Suppressor macrophage treated with lipopolysaccharide for 1 hour (primary cell): ENCODE measurements around the gene TNPO1.
A peak's percentile ranks its signal among the peaks of the same experiment; 100 is the strongest.

Experiments used
- DNase-seq, 3 donors: peaks; one replicate each; pipeline ENCODE4 v3.0.0-alpha.2; 2020 to 2022

Gene TNPO1

GRCh38 chr5:72818866-72819534 is 2.5 kb downstream of the TNPO1 start:
- peak; percentile 82 to 86 (median 83) for DNase-seq

DNA sequence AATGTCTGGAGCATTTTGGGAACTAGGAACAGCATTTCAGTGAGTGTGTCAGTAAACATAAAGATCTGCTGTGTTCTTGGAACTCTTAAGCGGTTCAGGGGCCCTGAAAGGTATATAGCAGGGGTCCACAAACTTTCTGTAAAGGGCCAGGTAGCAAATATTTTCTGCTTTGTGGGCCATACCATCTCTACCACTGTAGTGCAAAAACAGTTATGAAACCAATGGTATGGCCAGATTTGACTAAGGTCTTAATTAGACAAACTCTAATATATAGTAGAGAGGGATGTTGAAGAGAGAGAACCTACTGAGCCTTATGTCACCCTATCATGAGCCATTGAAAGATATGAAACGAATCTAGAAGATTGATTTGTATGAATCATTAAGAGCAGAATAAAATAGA is 5.3 kb downstream of the TNPO1 start:
- peak in 1 of 3 donors; percentile 22 for DNase-seq

GRCh38 chr5:72822944-72823343 is 6.5 kb downstream of the TNPO1 start:
- DNase-seq: no peak

- DNase-seq: no peak
Measured at GRCh38 chr5:72829707-72830106, 13.2 kb downstream of the TNPO1 start.

DNA sequence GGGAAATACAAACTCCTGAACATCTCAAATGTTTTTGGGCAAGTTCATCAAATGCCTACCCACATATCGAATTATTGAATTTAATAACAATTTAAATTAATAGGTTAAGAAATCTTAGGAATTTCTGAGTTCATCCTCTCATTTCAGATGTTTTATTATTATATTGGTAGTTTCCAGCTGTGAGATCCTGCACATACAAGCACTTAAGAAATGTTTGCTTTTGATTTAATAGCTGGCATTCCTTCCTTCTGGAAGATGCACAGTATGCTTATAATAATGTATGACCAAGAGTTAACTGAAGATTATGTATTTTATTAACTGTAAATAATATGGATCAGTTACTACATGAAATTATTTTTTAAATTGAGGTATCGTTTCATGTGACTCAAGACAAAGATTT is 13.9 kb downstream of the TNPO1 start:
- no peak for DNase-seq

GRCh38 chr5:72831685-72832084 is 15.2 kb downstream of the TNPO1 start:
- DNase-seq: no peak

- peak in 2 of 3 donors; percentile 30 to 39 for DNase-seq
Measured at GRCh38 chr5:72834924-72835323, 18.5 kb downstream of the TNPO1 start.

- DNase-seq: no peak
Measured at GRCh38 chr5:72835633-72836032, 19.2 kb downstream of the TNPO1 start.

DNA sequence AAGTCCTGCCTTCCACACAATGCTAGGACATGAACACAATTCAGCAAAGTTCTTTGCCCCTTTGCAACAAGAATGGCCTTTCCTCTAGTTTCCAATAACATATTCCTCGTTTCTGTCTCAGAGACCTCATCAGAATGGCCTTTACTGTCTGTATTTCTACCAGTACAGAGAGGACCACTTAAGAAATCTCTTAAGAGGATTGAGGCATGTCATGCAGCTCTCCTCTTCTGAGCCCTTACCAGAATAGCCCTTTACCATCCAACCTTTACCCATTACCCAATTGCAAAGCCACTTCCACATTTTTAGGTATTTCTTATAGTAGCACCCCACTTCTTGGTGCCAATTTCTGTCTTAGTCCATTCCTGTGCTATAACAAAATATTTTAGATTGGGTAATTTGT is 20.3 kb downstream of the TNPO1 start:
- no peak for DNase-seq

DNA sequence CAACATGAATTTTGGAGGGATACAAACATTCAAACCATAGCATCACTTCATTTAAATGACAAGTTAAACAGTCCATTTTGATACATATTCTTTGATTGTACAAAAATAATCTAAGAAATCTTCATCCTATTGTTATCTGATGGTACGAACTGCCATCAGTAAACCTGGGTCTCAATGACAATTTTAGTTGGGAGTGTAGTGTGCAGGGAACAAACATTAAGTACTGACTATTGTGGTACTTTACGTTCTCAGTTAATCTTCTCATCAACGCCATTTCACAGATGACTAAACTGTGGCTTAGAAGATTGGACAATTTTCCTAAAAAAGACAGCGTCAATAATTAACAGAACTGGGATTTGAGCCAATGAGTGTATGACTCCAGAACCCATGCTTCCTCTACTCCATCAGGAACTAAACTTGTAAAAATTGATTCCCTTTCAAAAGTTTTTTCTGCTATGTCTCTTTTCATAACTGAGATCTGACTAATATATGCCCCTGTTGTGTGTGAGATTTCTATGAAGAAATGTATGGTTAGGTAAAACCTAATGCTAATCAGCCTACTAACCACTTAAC is 21.1 kb downstream of the TNPO1 start:
- no peak for DNase-seq

DNA sequence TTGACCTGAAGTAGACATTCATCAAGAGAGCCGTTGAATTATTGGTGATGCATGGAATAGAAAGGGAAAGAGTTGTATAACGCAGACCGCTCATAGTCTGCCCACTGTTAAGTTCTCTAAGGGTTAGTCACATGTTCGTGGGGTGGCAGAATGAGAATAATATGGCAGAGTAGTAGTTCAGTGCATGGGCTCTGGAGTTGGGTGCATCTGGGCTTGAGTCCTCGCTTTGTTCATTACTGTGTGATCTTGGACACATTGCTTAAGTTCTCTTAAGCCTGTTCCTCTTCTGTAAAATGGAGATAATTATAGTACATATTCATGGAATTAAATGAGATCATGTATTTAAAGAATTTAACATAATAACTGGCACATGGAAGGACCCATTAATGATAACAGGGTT is 23.6 kb downstream of the TNPO1 start:
- DNase-seq: no peak

DNA sequence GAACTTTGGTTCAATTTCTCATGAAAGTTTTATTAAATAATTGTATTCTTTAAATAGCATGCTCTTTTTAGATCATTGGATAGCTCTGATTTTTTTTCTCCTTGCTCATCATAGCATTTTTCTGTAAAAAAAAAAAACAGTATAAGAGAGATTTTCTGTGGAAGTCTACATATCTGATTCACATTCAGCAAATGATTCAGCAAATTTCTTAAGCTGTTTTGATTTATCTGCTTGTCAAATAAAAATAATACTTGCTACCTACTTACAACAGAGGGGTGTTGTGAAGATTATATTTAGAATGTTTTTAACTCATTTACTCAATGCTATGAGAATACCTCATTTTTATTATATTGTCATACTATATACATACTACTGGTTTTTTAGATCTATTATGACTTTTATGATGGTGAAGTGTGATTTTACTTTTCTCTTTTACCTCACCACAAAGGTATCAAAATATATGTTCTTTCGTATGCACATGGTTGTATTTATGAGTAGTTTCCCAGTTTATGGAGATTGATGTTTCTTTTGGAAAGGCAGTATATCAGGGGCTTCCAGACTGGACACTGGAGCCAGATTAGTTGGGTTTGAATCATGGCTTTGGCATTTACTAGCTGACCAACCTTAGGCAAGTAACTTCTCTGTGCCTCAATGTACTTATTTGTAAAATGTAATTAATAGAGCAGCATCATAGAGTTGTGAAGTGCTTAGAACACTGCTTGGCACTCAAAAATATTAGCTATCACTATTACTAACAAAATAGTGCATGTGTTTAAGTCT is 25.5 kb downstream of the TNPO1 start:
- DNase-seq: no peak

DNA sequence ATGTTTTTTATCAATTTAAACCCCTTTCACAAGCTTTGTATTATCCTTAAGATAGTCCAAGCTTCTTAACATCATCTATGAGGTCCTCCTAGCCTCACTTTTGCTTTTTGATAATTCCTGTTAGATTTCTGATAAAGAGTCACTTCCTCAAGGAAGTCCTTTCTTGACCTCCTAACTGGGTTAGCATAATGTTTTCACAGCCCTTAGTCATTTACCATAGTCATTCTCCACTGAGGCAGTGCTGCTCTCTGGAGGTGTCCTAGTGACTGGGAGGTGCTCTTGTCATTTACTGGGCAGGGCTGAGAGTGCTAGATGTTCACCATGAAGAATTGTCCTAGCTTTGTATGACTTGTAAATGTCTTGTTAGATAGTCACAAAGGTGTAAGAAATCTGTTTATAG is 26.4 kb downstream of the TNPO1 start:
- DNase-seq: peak; percentile 73 to 83 (median 80)

DNA sequence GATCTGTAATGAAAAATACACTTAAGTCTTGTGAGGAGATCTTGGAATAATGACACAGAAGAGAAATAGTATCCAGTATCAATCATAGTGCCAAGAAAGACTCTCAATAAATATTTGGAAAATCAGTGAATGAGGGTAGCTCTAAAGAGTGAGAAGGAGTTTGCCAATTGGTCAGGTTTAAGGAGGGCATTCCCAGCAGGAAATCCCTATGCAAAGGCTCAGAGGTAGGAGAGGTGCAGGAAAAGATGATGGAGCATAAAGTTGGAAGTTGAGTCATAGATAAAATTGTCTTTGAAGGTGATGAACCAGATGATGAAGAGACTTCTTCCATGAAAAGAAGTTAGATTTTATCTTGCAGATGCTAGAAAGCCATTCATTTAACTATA is 27.8 kb downstream of the TNPO1 start:
- no peak for DNase-seq

- no peak for DNase-seq
Measured at GRCh38 chr5:72845889-72846288, 29.4 kb downstream of the TNPO1 start.

GRCh38 chr5:72846483-72846882 is 30.0 kb downstream of the TNPO1 start:
- no peak for DNase-seq

GRCh38 chr5:72847439-72847838 is 31.0 kb downstream of the TNPO1 start:
- no peak for DNase-seq

- peak; percentile 91 to 95 (median 94) for DNase-seq
Measured at GRCh38 chr5:72847989-72848473, 31.6 kb downstream of the TNPO1 start.

GRCh38 chr5:72848474-72849428 is 32.3 kb downstream of the TNPO1 start:
- peak; percentile 50 to 76 (median 52) for DNase-seq

- no peak for DNase-seq
Measured at GRCh38 chr5:72849546-72849945, 33.1 kb downstream of the TNPO1 start.

GRCh38 chr5:72850113-72850512 is 33.7 kb downstream of the TNPO1 start:
- no peak for DNase-seq

GRCh38 chr5:72852356-72852755 is 35.9 kb downstream of the TNPO1 start:
- DNase-seq: no peak

GRCh38 chr5:72854419-72854818 is 38.0 kb downstream of the TNPO1 start:
- DNase-seq: no peak
